A673 (cell line): Measurements from ENCODE around the gene ZDHHC21. TPM values are rescaled to one million over a fixed set of nuclear protein-coding genes. Genes with fewer than 3 reads are reported as not detected.

Source experiments
- BruUV-seq: library from RNA; stranded (reverse); fragments of 400-500 nt; replicated peaks from 2 replicates; lab custom pipeline; 2021; lab: Mats Ljungman, UMichigan
- CTCF ChIA-PET: fragments of 300-600 bp; sonication (Branson Sonifier 250); formaldehyde crosslinking; loops from one replicate; lab custom pipeline; 2022; ENCODE audit warnings: antibody characterized with exemption; lab: Charles Lee
- POLR2A ChIA-PET: fragments of 300-600 bp; sonication (Branson Sonifier 250); formaldehyde crosslinking; loops from one replicate; lab custom pipeline; 2022; ENCODE audit warnings: antibody characterized with exemption; ENCODE audit not compliant: low non-redundant PET; lab: Charles Lee
- DNase-seq: peaks from one replicate; pipeline ENCODE4 v3.0.0-alpha.2; 2015; ENCODE audit warnings: low spot score
- H3K27ac ChIP-seq: fragments of 200-600 bp; sonication (generic); 2 replicates; pipeline ENCODE4 v1.5.1; 2016; ENCODE audit warnings: mixed run types, low read depth, mild to moderate bottlenecking, mixed read lengths, antibody characterized with exemption, low read length; ENCODE audit not compliant: poor library complexity, severe bottlenecking
- H3K27me3 ChIP-seq: fragments of 200-600 bp; sonication (generic); replicated peaks from 2 replicates; pipeline ENCODE4 v1.6.1; 2017; ENCODE audit warnings: mixed run types, low read depth, mild to moderate bottlenecking, mixed read lengths, antibody characterized with exemption, low read length; ENCODE audit not compliant: insufficient read depth, poor library complexity
- H3K36me3 ChIP-seq: fragments of 200-600 bp; sonication (generic); 2 replicates; pipeline ENCODE4 v1.6.1; 2016; ENCODE audit warnings: mixed run types, mild to moderate bottlenecking, mixed read lengths, antibody characterized with exemption, low read length; ENCODE audit not compliant: insufficient read depth, poor library complexity, severe bottlenecking
- H3K4me1 ChIP-seq: fragments of 200-600 bp; sonication (generic); 2 replicates; pipeline ENCODE4 v1.6.1; 2017; ENCODE audit warnings: mixed run types, mild to moderate bottlenecking, mixed read lengths, antibody characterized with exemption, low read length; ENCODE audit not compliant: insufficient read depth, poor library complexity, severe bottlenecking
- H3K4me3 ChIP-seq: fragments of 200-600 bp; sonication (generic); 2 replicates; pipeline ENCODE4 v1.5.1; 2016; ENCODE audit warnings: low read depth, mixed run types, mild to moderate bottlenecking, mixed read lengths, low read length; ENCODE audit not compliant: poor library complexity, severe bottlenecking
- H3K9me3 ChIP-seq: fragments of 200-600 bp; sonication (generic); 2 replicates; pipeline ENCODE4 v1.6.1; 2016; ENCODE audit warnings: mixed run types, low read depth, mild to moderate bottlenecking, mixed read lengths, antibody characterized with exemption, low read length; ENCODE audit not compliant: poor library complexity, severe bottlenecking
- CTCF ChIP-seq: fragments of 300-800, 200-600 bp; sonication (generic); conservative IDR thresholded peaks from 2 replicates; pipeline ENCODE4 v1.5.1; 2017; ENCODE audit warnings: low read depth, mild to moderate bottlenecking, antibody characterized with exemption, low read length, moderate library complexity, mixed read lengths
- EZH2 ChIP-seq: fragments of 200-600 bp; sonication (generic); IDR thresholded peaks from 2 replicates; pipeline ENCODE4 v1.6.1; 2017; ENCODE audit warnings: borderline replicate concordance, low read depth, mild to moderate bottlenecking, mixed read lengths, antibody characterized with exemption, low read length; ENCODE audit not compliant: poor library complexity, severe bottlenecking
- intact Hi-C: fragments of 100-400 bp; cut with micrococcal nuclease; formaldehyde crosslinking; loops from one replicate; pipeline ENCODE4 v1.10.0; 2022; ENCODE audit not compliant: unreplicated experiment
- total RNA-seq: library from RNA; stranded (reverse); gene quantifications from 2 replicates; pipeline ENCODE4 v1.2.3, GENCODE V29; 2021

ZDHHC21 gene
- total RNA-seq, 1 experiment from 2014 or later: 30.4 TPM

GRCh38 chr9:14645648-14646047, 47.6 kb downstream of the ZDHHC21 start:
- BruUV-seq: no TSS peak
- intact Hi-C loops: no loop called here

GRCh38 chr9:14640967-14641366, 52.3 kb downstream of the ZDHHC21 start:
- CTCF ChIA-PET: no interaction called here
- BruUV-seq: no TSS peak

More at GRCh38 chr9:14645648-14646047, 47.6 kb downstream of the ZDHHC21 start:
- no peak for TF ChIP-seq CTCF
- TF ChIP-seq EZH2: no peak
- no peak overlapping the region for H3K27ac ChIP-seq
- no peak for DNase-seq
- H3K9me3 ChIP-seq: no peaks in the 10 kb centered on the region
- ChIA-PET CTCF (no interaction called here), POLR2A (no interaction called here)
- no peaks in the 10 kb centered on the region for H3K4me1 ChIP-seq
- H3K27me3 ChIP-seq: no peaks in the 10 kb centered on the region
- no peak overlapping the region for H3K4me3 ChIP-seq
- H3K36me3 ChIP-seq: peaks cover 4% of the 10 kb centered on the region

GRCh38 chr9:14640294-14640693, 52.9 kb downstream of the ZDHHC21 start:
- Histone ChIP-seq H3K4me1 (no peaks in the 10 kb centered on the region), H3K36me3 (no peaks in the 10 kb centered on the region), H3K4me3 (no peak overlapping the region), H3K9me3 (no peaks in the 10 kb centered on the region), H3K27me3 (no peaks in the 10 kb centered on the region), H3K27ac (no peak overlapping the region)
- intact Hi-C loops: no loop called here
- POLR2A ChIA-PET: no interaction called here
- no TSS peak for BruUV-seq
- no peak for TF ChIP-seq EZH2
- no peak for TF ChIP-seq CTCF
- DNase-seq: no peak
- CTCF ChIA-PET: no interaction called here

More at GRCh38 chr9:14640967-14641366, 52.3 kb downstream of the ZDHHC21 start:
- Histone ChIP-seq H3K4me1 (no peaks in the 10 kb centered on the region), H3K27me3 (no peaks in the 10 kb centered on the region), H3K27ac (no peak overlapping the region), H3K9me3 (no peaks in the 10 kb centered on the region), H3K4me3 (no peak overlapping the region), H3K36me3 (no peaks in the 10 kb centered on the region)
- intact Hi-C loops: no loop called here
- no peak for DNase-seq
- POLR2A ChIA-PET: no interaction called here
- TF ChIP-seq CTCF: no peak
- no peak for TF ChIP-seq EZH2
